Adrenal gland (tissue), 5 donors: ENCODE data around the gene IQCM.

Source experiments
- CTCF ChIP-seq, 6 experiments: fragments of 450-650 bp in 4 of 6; fragments of 200-600 bp in 2 of 6; sonication (generic) in 1 of 6; IDR thresholded peaks; 1 replicate in 5 of 6; 2 replicates in 1 of 6; pipeline versions ENCODE4 v1.5.1 to v1.8.0; 2016 to 2021; ENCODE audit warnings: antibody characterized with exemption in 6 of 6, mild to moderate bottlenecking in 2 of 6, moderate library complexity in 1 of 6
- POLR2A ChIP-seq, 2 donors: fragments of 450-650 bp; IDR thresholded peaks; one replicate each; pipeline ENCODE4 v1.6.1; 2017; ENCODE audit warnings: antibody characterized with exemption in 2 of 2, mild to moderate bottlenecking in 2 of 2, moderate library complexity in 1 of 2
- donor health status: DM: no; HTN: no; CAD: no.

DNA sequence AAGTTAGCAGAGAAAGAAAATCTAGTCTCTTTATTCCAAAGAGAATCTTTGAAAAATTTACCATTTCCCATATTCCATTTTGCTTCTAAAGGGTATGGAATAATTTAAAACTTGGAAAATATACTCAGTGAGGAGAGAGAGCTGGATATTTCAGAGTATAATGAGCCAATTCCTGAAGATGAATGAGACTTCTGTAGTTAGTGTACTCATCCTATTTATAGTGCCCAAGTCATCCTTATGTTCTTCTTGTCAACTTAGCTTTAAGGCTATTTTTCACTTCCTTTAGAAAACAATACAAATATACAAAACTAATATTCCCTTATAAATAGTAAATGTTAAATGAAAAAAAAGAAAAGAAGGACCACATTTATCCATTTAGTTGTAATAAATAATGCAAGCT, 302.6 kb downstream of the IQCM start:
- TF ChIP-seq POLR2A (IDR thresholded peaks at IDR 0.05) (no peak), CTCF (IDR thresholded peaks at IDR 0.05) (no peak)
